ENCODE results near the gene CYLD. TPM values are rescaled to one million over a fixed set of nuclear protein-coding genes. Genes with fewer than 3 reads are reported as not detected.

The CYLD gene
- total RNA-seq, 1 experiment from 2014 or later, result 11.9 TPM

DNA sequence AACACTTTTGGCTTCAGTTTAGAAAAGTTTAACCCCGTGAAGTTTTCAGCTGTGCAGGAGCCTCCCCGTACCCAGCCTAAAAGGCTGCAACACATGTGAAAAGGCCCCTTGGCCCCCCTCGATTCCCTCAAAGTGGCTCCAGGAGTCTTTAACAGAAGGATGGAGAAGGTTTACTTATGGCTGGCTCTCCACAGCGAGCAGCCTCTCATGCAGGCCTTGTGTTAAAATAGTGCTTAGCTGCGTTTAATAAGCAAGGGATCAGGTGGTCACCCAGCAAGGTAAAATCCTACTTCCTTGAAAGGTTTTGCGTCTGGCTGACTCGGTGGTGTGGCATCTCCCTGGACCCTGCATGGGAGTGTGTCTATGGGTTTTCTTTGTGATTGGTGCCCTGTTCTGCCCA is 8.4 kb upstream of the CYLD start:
- H3K9me3 ChIP-seq (ENCODE audit: control insufficient read depth in 1 of 2, insufficient read depth in 1 of 2, low read depth in 1 of 2, low read length in 2 of 2), result no peaks in the 10 kb centered on the region
- H3K79me2 ChIP-seq (ENCODE audit: insufficient read depth, low read length), result no peaks in the 10 kb centered on the region
- H2AFZ ChIP-seq (ENCODE audit: low read depth, low read length, poor library complexity, severe bottlenecking), result no peak overlapping the region
- H3K4me1 ChIP-seq (ENCODE audit: control insufficient read depth in 1 of 2, insufficient read depth in 2 of 2, low read length in 2 of 2), result no peaks in the 10 kb centered on the region
- H3K4me2 ChIP-seq (ENCODE audit: low read length), result no peak overlapping the region
- H3K9ac ChIP-seq (ENCODE audit: low read length), result no peak overlapping the region
- TF ChIP-seq EZH2phosphoT487 (IDR thresholded peaks at IDR 0.05; ENCODE audit: borderline replicate concordance), result no peak
- ATAC-seq, result no peak
- DNase-seq (ENCODE audit: low read depth, low spot score), result no peak
- H4K20me1 ChIP-seq (ENCODE audit: insufficient read depth), result no peaks in the 10 kb centered on the region
- no peaks in the 10 kb centered on the region for H3K9me2 ChIP-seq (ENCODE audit: insufficient read depth)
- intact Hi-C loops (cut with micrococcal nuclease), result no loop called here
- no peak overlapping the region for H3K4me3 ChIP-seq (replicated peaks in 1 of 2; ENCODE audit: low read depth in 1 of 2, low read length in 2 of 2)
- no peak overlapping the region for H3K27ac ChIP-seq (ENCODE audit: low read depth, low read length)
- RAD21 ChIA-PET (ENCODE audit: low non-redundant PET in 1 of 2, low total read pairs in 2 of 2, uncharacterized antibody in 2 of 2, unreplicated experiment in 2 of 2), result no interaction called here
- no peaks in the 10 kb centered on the region for H3K36me3 ChIP-seq (ENCODE audit: control insufficient read depth in 1 of 2, insufficient read depth in 2 of 2, low read length in 2 of 2)
- H3K27me3 ChIP-seq (ENCODE audit: insufficient read depth, low read length), result no peaks in the 10 kb centered on the region
- no TSS peak for BruUV-seq (replicated peaks)
- POLR2A ChIA-PET, result no interaction called here
- CTCF ChIA-PET, result no interaction called here

DNA sequence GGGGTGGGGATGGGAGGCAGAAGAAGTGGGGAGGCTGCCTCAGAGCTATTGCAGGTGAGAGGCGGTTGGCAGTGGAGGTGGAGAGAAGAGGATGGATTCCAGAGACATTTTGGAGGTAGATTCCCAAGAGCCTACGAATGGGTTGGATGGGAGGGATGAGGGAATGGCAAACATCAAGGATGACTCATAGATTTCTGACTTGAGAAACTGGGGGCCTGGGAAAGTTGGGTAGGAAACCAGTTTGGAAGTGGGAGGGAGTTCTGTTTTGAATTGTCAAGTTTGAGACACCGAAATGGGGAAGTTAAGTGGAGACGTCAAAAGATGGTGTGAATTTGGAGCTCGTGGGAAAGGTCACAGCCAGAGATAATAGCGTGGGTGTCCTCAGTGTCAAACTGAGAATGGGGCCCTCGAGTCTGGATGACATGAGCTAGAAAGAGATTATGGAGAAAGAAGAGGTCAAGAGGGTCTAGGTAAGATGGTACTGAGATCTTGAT is 6.2 kb upstream of the CYLD start:
- DNase-seq (ENCODE audit: low read depth, low spot score) (no peak), ATAC-seq (no peak)
- Histone ChIP-seq H3K4me1 (ENCODE audit: control insufficient read depth in 1 of 2, insufficient read depth in 2 of 2, low read length in 2 of 2) (no peaks in the 10 kb centered on the region; a peak in 1 of 4 replicates), H3K4me2 (ENCODE audit: low read length) (no peak overlapping the region), H3K27me3 (ENCODE audit: insufficient read depth, low read length) (no peaks in the 10 kb centered on the region), H3K36me3 (ENCODE audit: control insufficient read depth in 1 of 2, insufficient read depth in 2 of 2, low read length in 2 of 2) (no peaks in the 10 kb centered on the region), H3K9me3 (ENCODE audit: control insufficient read depth in 1 of 2, insufficient read depth in 1 of 2, low read depth in 1 of 2, low read length in 2 of 2) (no peaks in the 10 kb centered on the region), H2AFZ (ENCODE audit: low read depth, low read length, poor library complexity, severe bottlenecking) (no peak overlapping the region), H4K20me1 (ENCODE audit: insufficient read depth) (no peaks in the 10 kb centered on the region), H3K9ac (ENCODE audit: low read length) (no peak overlapping the region), H3K4me3 (replicated peaks in 1 of 2; ENCODE audit: low read depth in 1 of 2, low read length in 2 of 2) (no peak overlapping the region), H3K27ac (ENCODE audit: low read depth, low read length) (no peak overlapping the region), H3K9me2 (ENCODE audit: insufficient read depth) (no peaks in the 10 kb centered on the region), H3K79me2 (ENCODE audit: insufficient read depth, low read length) (no peaks in the 10 kb centered on the region)
- POLR2A ChIA-PET, result no interaction called here
- RAD21 ChIA-PET (ENCODE audit: low non-redundant PET in 1 of 2, low total read pairs in 2 of 2, uncharacterized antibody in 2 of 2, unreplicated experiment in 2 of 2), result no interaction called here
- intact Hi-C loops (cut with micrococcal nuclease), result no loop called here
- CTCF ChIA-PET, result interaction anchor here (1.3 to 1.9 kb wide), 2 partner anchors 71 kb away, joined by 4 to 6 read pairs; no protein-coding TSS in a partner anchor
- BruUV-seq (replicated peaks), result no TSS peak
- no peak for TF ChIP-seq ELF1 (IDR thresholded peaks at IDR 0.05; ENCODE audit: borderline replicate concordance, low read depth)
- TF ChIP-seq EGR1 (IDR thresholded peaks at IDR 0.05; ENCODE audit: low read depth), result no peak
- TF ChIP-seq, protein P1, sequence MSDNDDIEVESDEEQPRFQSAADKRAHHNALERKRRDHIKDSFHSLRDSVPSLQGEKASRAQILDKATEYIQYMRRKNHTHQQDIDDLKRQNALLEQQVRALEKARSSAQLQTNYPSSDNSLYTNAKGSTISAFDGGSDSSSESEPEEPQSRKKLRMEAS (IDR thresholded peaks at IDR 0.05), result no peak
- no peak for TF ChIP-seq SRF (IDR thresholded peaks at IDR 0.05; ENCODE audit: low read depth)
- TF ChIP-seq, protein P2, sequence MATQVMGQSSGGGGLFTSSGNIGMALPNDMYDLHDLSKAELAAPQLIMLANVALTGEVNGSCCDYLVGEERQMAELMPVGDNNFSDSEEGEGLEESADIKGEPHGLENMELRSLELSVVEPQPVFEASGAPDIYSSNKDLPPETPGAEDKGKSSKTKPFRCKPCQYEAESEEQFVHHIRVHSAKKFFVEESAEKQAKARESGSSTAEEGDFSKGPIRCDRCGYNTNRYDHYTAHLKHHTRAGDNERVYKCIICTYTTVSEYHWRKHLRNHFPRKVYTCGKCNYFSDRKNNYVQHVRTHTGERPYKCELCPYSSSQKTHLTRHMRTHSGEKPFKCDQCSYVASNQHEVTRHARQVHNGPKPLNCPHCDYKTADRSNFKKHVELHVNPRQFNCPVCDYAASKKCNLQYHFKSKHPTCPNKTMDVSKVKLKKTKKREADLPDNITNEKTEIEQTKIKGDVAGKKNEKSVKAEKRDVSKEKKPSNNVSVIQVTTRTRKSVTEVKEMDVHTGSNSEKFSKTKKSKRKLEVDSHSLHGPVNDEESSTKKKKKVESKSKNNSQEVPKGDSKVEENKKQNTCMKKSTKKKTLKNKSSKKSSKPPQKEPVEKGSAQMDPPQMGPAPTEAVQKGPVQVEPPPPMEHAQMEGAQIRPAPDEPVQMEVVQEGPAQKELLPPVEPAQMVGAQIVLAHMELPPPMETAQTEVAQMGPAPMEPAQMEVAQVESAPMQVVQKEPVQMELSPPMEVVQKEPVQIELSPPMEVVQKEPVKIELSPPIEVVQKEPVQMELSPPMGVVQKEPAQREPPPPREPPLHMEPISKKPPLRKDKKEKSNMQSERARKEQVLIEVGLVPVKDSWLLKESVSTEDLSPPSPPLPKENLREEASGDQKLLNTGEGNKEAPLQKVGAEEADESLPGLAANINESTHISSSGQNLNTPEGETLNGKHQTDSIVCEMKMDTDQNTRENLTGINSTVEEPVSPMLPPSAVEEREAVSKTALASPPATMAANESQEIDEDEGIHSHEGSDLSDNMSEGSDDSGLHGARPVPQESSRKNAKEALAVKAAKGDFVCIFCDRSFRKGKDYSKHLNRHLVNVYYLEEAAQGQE (IDR thresholded peaks at IDR 0.05; ENCODE audit: low read depth), result no peak
- no peak for TF ChIP-seq FOSL1 (IDR thresholded peaks at IDR 0.05; ENCODE audit: low read depth)
- TF ChIP-seq RAD21 (IDR thresholded peaks at IDR 0.05; ENCODE audit: low read depth), result no peak
- TF ChIP-seq EZH2 (IDR thresholded peaks at IDR 0.05), result no peak
- no peak for TF ChIP-seq POLR2AphosphoS5 (IDR thresholded peaks at IDR 0.05; ENCODE audit: low read depth, low read length)
- TF ChIP-seq TCF7L2 (IDR thresholded peaks at IDR 0.05; ENCODE audit: borderline replicate concordance, extremely low read depth, insufficient read depth, insufficient read length), result no peak
- no peak for TF ChIP-seq SP1 (IDR thresholded peaks at IDR 0.05; ENCODE audit: low read depth)
- TF ChIP-seq, protein P3, sequence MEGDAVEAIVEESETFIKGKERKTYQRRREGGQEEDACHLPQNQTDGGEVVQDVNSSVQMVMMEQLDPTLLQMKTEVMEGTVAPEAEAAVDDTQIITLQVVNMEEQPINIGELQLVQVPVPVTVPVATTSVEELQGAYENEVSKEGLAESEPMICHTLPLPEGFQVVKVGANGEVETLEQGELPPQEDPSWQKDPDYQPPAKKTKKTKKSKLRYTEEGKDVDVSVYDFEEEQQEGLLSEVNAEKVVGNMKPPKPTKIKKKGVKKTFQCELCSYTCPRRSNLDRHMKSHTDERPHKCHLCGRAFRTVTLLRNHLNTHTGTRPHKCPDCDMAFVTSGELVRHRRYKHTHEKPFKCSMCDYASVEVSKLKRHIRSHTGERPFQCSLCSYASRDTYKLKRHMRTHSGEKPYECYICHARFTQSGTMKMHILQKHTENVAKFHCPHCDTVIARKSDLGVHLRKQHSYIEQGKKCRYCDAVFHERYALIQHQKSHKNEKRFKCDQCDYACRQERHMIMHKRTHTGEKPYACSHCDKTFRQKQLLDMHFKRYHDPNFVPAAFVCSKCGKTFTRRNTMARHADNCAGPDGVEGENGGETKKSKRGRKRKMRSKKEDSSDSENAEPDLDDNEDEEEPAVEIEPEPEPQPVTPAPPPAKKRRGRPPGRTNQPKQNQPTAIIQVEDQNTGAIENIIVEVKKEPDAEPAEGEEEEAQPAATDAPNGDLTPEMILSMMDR (IDR thresholded peaks at IDR 0.05 in 2 of 3, conservative IDR thresholded peaks at IDR 0.05 in 1 of 3; ENCODE audit: borderline replicate concordance in 1 of 3, insufficient read depth in 1 of 3, low read depth in 2 of 3, low read length in 2 of 3), result no peak
- no peak for TF ChIP-seq CEBPB (IDR thresholded peaks at IDR 0.05; ENCODE audit: low read depth)
- TF ChIP-seq ZFX (IDR thresholded peaks at IDR 0.05), result no peak
